HepG2 (cell line): Measurements from ENCODE around the gene NOX4. TPM values are rescaled to one million over a fixed set of nuclear protein-coding genes. Genes with fewer than 3 reads are reported as not detected.

ENCODE experiments used
- ATAC-seq: fragments of 200-7000 bp; cut with Tn5 transposase; 3 replicates; pipeline ENCODE4 v1.9.1; 2020; ENCODE audit warnings: mild to moderate bottlenecking, moderate library complexity
- BruUV-seq: library from RNA; stranded (reverse); fragments of 400-500 nt; replicated peaks from 2 replicates; lab custom pipeline; 2021; lab: Mats Ljungman, UMichigan
- CTCF ChIA-PET: fragments of 300-600 bp; formaldehyde crosslinking; extraction: SDS; loops from one replicate; lab custom pipeline; 2021; ENCODE audit warnings: low total read pairs, inconsistent platforms, low intra/inter-chr PET ratio; lab: Yijun Ruan, JAX
- POLR2A ChIA-PET: fragments of 350-600 bp; sonication (Branson Sonifier 250); formaldehyde crosslinking; loops from one replicate; lab custom pipeline; 2020; ENCODE audit warnings: antibody characterized with exemption, inconsistent platforms; lab: Yijun Ruan, JAX
- DNase-seq: peaks from one replicate; pipeline ENCODE4 v3.0.0-alpha.2; 2015; ENCODE audit warnings: low spot score
- FAIRE-seq: peaks from 3 replicates; lab custom pipeline; 2011; peaks lifted over from hg19 to GRCh38; lab: Jason Lieb, UNC
- H2AFZ ChIP-seq: one replicate; pipeline ENCODE4 v1.6.1; 2011; ENCODE audit warnings: low read length, inconsistent platforms
- H3K27ac ChIP-seq: fragments of 300-600 bp; 3 replicates; pipeline ENCODE4 v1.8.0; 2011; ENCODE audit warnings: mixed run types, mild to moderate bottlenecking, mixed read lengths, low read length, inconsistent platforms; ENCODE audit not compliant: insufficient read depth; ENCODE audit errors: extremely low read length
- H3K27me3 ChIP-seq, 2 experiments: fragments of 200-600 bp in 1 of 2; 2 replicates in 1 of 2; 3 replicates in 1 of 2; pipeline versions ENCODE4 v1.6.0 to v1.8.0; 2011; ENCODE audit warnings: low read length in 2 of 2, mild to moderate bottlenecking in 2 of 2, moderate library complexity in 2 of 2, inconsistent platforms in 1 of 2; ENCODE audit not compliant: insufficient read depth in 2 of 2, control insufficient read depth in 1 of 2
- H3K36me3 ChIP-seq, 2 experiments: fragments of 200-600 bp in 1 of 2; replicated peaks in 1 of 2; 2 replicates in 1 of 2; 3 replicates in 1 of 2; pipeline versions ENCODE4 v1.5.1 to v1.8.0; 2011; ENCODE audit warnings: low read length in 2 of 2, inconsistent platforms in 1 of 2; ENCODE audit not compliant: insufficient read depth in 2 of 2, control insufficient read depth in 1 of 2
- H3K4me1 ChIP-seq: 2 replicates; pipeline ENCODE4 v1.5.1; 2012; ENCODE audit warnings: low read length, inconsistent platforms; ENCODE audit not compliant: insufficient read depth
- H3K4me2 ChIP-seq: 2 replicates; pipeline ENCODE4 v1.6.0; 2011; ENCODE audit warnings: low read depth, low read length, inconsistent platforms
- H3K4me3 ChIP-seq, 3 experiments: fragments of 200-600 bp in 1 of 3; sonication (generic), shearing (Covaris generic) in 1 of 3; replicated peaks in 1 of 3; 2 replicates each; pipeline ENCODE4 v1.5.1; 2011 to 2016; ENCODE audit warnings: low read length in 3 of 3, inconsistent platforms in 2 of 3, low read depth in 2 of 3, mild to moderate bottlenecking in 2 of 3, control low read depth in 1 of 3, mixed read lengths in 1 of 3; ENCODE audit not compliant: insufficient read depth in 1 of 3
- H3K79me2 ChIP-seq: one replicate; pipeline ENCODE4 v1.6.1; 2011; ENCODE audit warnings: low read length, inconsistent platforms; ENCODE audit not compliant: insufficient read depth
- H3K9ac ChIP-seq: 2 replicates; pipeline ENCODE4 v1.6.0; 2011; ENCODE audit warnings: mild to moderate bottlenecking, low read depth, low read length, inconsistent platforms; ENCODE audit not compliant: insufficient read depth
- H3K9me3 ChIP-seq: 2 replicates; pipeline ENCODE4 v1.5.1; 2012; ENCODE audit warnings: mild to moderate bottlenecking, low read length
- H4K20me1 ChIP-seq: 2 replicates; pipeline ENCODE4 v1.6.0; 2011; ENCODE audit warnings: inconsistent platforms, mild to moderate bottlenecking, low read length, moderate library complexity; ENCODE audit not compliant: insufficient read depth
- ATF2 ChIP-seq: sonication (generic); formaldehyde crosslinking; IDR thresholded peaks from 2 replicates; pipeline ENCODE4 v1.4.0; 2020; ENCODE audit warnings: missing genetic modification reagents
- CCDC6 ChIP-seq: sonication (generic); formaldehyde crosslinking; IDR thresholded peaks from 2 replicates; pipeline ENCODE4 v1.8.1; 2022; ENCODE audit warnings: mild to moderate bottlenecking, missing genetic modification reagents, moderate library complexity
- ETS1 ChIP-seq: sonication (generic); formaldehyde crosslinking; IDR thresholded peaks from 2 replicates; pipeline ENCODE4 v1.4.0; 2020; ENCODE audit warnings: missing genetic modification reagents
- HNRNPL ChIP-seq: fragments of 200-400 bp; formaldehyde crosslinking; IDR thresholded peaks from 2 replicates; pipeline ENCODE4 v1.6.1; 2017; ENCODE audit warnings: mild to moderate bottlenecking, low read depth, low read length
- IRF2 ChIP-seq: IDR thresholded peaks from 2 replicates; pipeline ENCODE4 v1.6.1; 2018; ENCODE audit warnings: missing genetic modification reagents, missing compliant biosample characterization
- JDP2 ChIP-seq: sonication (generic); formaldehyde crosslinking; IDR thresholded peaks from 2 replicates; pipeline ENCODE4 v1.8.1; 2022; ENCODE audit warnings: missing genetic modification reagents, borderline replicate concordance
- MXD4 ChIP-seq: IDR thresholded peaks from 2 replicates; pipeline ENCODE4 v1.6.1; 2016; ENCODE audit warnings: mild to moderate bottlenecking, missing biosample characterization, missing genetic modification reagents
- PITX1 ChIP-seq: sonication (generic); formaldehyde crosslinking; IDR thresholded peaks from 2 replicates; pipeline ENCODE4 v1.5.1; 2020; ENCODE audit warnings: mild to moderate bottlenecking, missing genetic modification reagents
- RARG ChIP-seq: sonication (generic); formaldehyde crosslinking; IDR thresholded peaks from 2 replicates; pipeline ENCODE4 v1.4.0; 2020; ENCODE audit warnings: low read depth, mild to moderate bottlenecking, missing genetic modification reagents
- YY1 ChIP-seq: IDR thresholded peaks from 2 replicates; pipeline ENCODE4 v1.6.1; 2011; ENCODE audit warnings: low read length, low read depth, moderate library complexity, mild to moderate bottlenecking; ENCODE audit not compliant: insufficient read depth, insufficient replicate concordance
- ZNF335 ChIP-seq: sonication (generic); formaldehyde crosslinking; IDR thresholded peaks from 2 replicates; pipeline ENCODE4 v1.4.0; 2020; ENCODE audit warnings: missing genetic modification reagents
- ZNF562 ChIP-seq: sonication (generic); formaldehyde crosslinking; IDR thresholded peaks from 2 replicates; pipeline ENCODE4 v1.8.0; 2022; ENCODE audit warnings: missing genetic modification reagents, borderline replicate concordance
- ZNF569 ChIP-seq: sonication (generic); formaldehyde crosslinking; IDR thresholded peaks from 2 replicates; pipeline ENCODE4 v1.5.0; 2020; ENCODE audit warnings: mild to moderate bottlenecking, missing genetic modification reagents, moderate library complexity, borderline replicate concordance
- ZNF572 ChIP-seq: sonication (generic); formaldehyde crosslinking; IDR thresholded peaks from 2 replicates; pipeline ENCODE4 v1.5.1; 2020; ENCODE audit warnings: mild to moderate bottlenecking, missing genetic modification reagents
- ZNF674 ChIP-seq: sonication (generic); formaldehyde crosslinking; IDR thresholded peaks from 2 replicates; pipeline ENCODE4 v1.5.0; 2020; ENCODE audit warnings: low read depth, mild to moderate bottlenecking, missing genetic modification reagents
- ZNF761 ChIP-seq: sonication (generic); formaldehyde crosslinking; conservative IDR thresholded peaks from 2 replicates; pipeline ENCODE4 v1.4.0; 2020; ENCODE audit warnings: mild to moderate bottlenecking, missing genetic modification reagents
- ZNF777 ChIP-seq: sonication (generic); formaldehyde crosslinking; IDR thresholded peaks from 2 replicates; pipeline ENCODE4 v1.4.0; 2020; ENCODE audit warnings: missing genetic modification reagents
- WGBS: methylation state at CpG from one replicate; pipeline ENCODE4 v1.1.6; 2017; ENCODE audit warnings: low lambda C conversion rate; 5-methylcytosine and 5-hydroxymethylcytosine counted together
- in situ Hi-C: cut with HindIII; loops from 2 replicates; pipeline ENCODE4 v1.10.0; 2017; ENCODE audit warnings: low pct_unique_long_range_greater_than_20kb; ENCODE audit not compliant: extremely low pct_ligation_motif_present
- intact Hi-C: fragments of 100-400 bp; cut with micrococcal nuclease; formaldehyde crosslinking; loops from one replicate; pipeline ENCODE4 v1.10.0; 2022; ENCODE audit not compliant: unreplicated experiment
- polyA plus RNA-seq, 8 experiments: library from polyadenylated mRNA; depleted of rRNA in 3 of 8; stranded (reverse) in 7 of 8; unstranded in 1 of 8; fragments of >200 nt; fragmentation: Illumina TruSeq in 4 of 8; extraction: Trizol in 4 of 8; gene quantifications; 2 replicates each; pipeline versions ENCODE4 v1.2.1 to v1.2.3, GENCODE V29; 2011 to 2016; ENCODE audit warnings: low read depth in 4 of 8, missing spikeins in 1 of 8, mixed read lengths in 1 of 8; ENCODE audit not compliant: insufficient read depth in 1 of 8
- total RNA-seq, 5 experiments: library from RNA; depleted of rRNA; stranded (reverse); fragments of >200 nt; fragmentation: Illumina TruSeq; extraction: Trizol; gene quantifications; 2 replicates each; pipeline ENCODE4 v1.2.3, GENCODE V29; 2016; ENCODE audit warnings: low read depth in 1 of 5

NOX4 gene
- total and polyA plus RNA-seq, 2 of the 13 experiments (the other 11 are each of a cell fraction or from before 2014, with no cell fraction given), result not detected

- Histone ChIP-seq H2AFZ (no peak overlapping the region), H3K79me2 (no peaks in the 10 kb centered on the region), H4K20me1 (no peaks in the 10 kb centered on the region), H3K4me3 (no peak overlapping the region), H3K4me1 (no peaks in the 10 kb centered on the region), H3K4me2 (no peak overlapping the region), H3K36me3 (no peaks in the 10 kb centered on the region), H3K9ac (no peak overlapping the region)
- DNase-seq (no peak), FAIRE-seq (no peak), ATAC-seq (no peak)
- CTCF ChIA-PET, result no interaction called here
- in situ Hi-C loops, result no loop called here
- WGBS, result 3% methylated on average over 1 of the region's 1 CpG
- intact Hi-C loops, result no loop called here
- no peak for TF ChIP-seq ZNF569 (CRISPR knock-in tag)
- no peak for TF ChIP-seq CCDC6 (CRISPR knock-in tag)
- TF ChIP-seq ZNF674 (CRISPR knock-in tag), result no peak
- TF ChIP-seq YY1, result no peak
- TF ChIP-seq JDP2, result no peak
- no peak for TF ChIP-seq ATF2 (CRISPR knock-in tag)
- no peak for TF ChIP-seq HNRNPL
- no peak for TF ChIP-seq ZNF562 (CRISPR knock-in tag)
- no peak for TF ChIP-seq ZNF761 (CRISPR knock-in tag)
- no peak for TF ChIP-seq ETS1 (CRISPR knock-in tag)
- TF ChIP-seq RARG (CRISPR knock-in tag), result no peak
- no peak for TF ChIP-seq MXD4 (CRISPR knock-in tag)
- TF ChIP-seq ZNF777, result no peak
- TF ChIP-seq IRF2 (CRISPR knock-in tag), result no peak
- no peak for TF ChIP-seq PITX1 (CRISPR knock-in tag)
- no peak for TF ChIP-seq ZNF572
- no peak for TF ChIP-seq ZNF335 (CRISPR knock-in tag)
- TF ChIP-seq, all 625 proteins: peak for 0
- H3K9me3 ChIP-seq, result no peaks in the 10 kb centered on the region
- H3K27ac ChIP-seq, result no peak overlapping the region
- POLR2A ChIA-PET, result no interaction called here
- no peaks in the 10 kb centered on the region for H3K27me3 ChIP-seq
- BruUV-seq, result no TSS peak
These were observed 49.7 kb upstream of the NOX4 start for GRCh38 chr11:89540826-89541225.
